Bone marrow (tissue), 2 donors: ENCODE data around the gene SIL1.
A peak's percentile ranks its signal among the peaks of the same experiment; 100 is the strongest.
"Not testable (repeated sequence)": the region's sequence is repeated elsewhere in the genome, so short reads cannot be mapped to it uniquely, and the experiment has no call there.

Source experiments
- DNase-seq, 2 donors: peaks; one replicate each; lab custom pipeline; 2025; lab: John Stamatoyannopoulos, UW

SIL1 gene

DNA sequence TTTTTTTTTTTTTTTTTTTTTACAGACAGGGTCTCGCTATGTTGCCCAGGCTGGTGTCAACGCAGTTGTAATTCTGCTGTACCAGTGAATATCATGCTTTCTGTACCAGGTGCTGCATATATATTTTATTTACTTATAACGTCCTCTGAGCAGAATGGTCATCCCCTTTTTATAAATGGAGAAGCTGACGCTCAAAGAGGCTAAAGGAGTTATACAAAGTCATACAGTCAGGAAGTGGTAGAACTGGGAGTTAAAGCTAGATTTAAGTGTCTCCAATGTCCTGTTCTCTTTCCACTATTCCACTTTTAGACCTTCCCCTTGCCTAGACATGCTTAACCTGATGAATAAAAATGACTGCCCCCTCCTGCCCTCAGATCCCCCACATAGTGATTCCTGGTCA is 1.2 kb upstream of the SIL1 start:
- DNase-seq: peak in 1 of 2 donors; percentile 23

- DNase-seq: peak in 1 of 2 donors; percentile 25
Observed at GRCh38 chr5:139196296-139196956, 1.7 kb downstream of the SIL1 start.

DNA sequence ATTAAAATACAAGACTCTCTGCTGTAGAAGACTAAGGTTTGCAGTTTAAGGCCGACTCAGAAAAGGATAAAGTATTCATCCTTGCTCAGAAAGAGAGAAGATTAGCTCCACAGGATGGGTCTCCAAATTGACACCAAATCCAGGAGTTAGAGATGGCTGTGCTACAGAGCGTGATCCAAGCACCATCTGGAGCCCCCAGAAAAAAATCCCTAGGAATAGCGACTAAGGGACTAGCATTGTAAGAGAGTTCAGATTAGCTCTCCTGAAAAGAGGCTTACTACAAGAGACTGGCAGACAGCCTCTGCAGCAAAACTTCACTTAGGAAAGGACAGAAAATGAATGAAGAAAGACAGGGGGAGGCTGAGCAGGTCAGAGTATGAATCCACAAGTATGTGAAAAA is 3.7 kb downstream of the SIL1 start:
- no peak for DNase-seq

DNA sequence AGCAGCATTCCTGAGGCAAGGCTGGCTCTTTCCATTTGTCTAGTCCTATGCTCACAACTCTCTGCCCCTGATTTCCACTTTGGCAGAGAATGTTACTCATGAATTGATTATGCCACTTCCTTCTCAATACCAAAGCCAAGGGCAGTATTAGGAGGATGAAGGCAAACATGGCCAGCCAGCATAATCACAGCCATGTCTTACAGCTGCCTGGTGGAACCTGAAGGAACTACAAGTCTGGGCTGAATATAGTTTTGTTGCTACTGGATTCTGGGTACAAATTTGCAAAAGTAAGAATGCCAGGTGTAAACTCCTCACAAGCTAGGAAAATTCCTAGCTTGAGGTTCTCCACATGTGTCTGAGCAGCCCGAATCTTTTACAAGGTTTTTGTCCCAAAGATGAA is 4.2 kb downstream of the SIL1 start:
- DNase-seq: no peak

- not testable (repeated sequence) for DNase-seq
Observed at GRCh38 chr5:139192906-139193305, 5.3 kb downstream of the SIL1 start.

DNA sequence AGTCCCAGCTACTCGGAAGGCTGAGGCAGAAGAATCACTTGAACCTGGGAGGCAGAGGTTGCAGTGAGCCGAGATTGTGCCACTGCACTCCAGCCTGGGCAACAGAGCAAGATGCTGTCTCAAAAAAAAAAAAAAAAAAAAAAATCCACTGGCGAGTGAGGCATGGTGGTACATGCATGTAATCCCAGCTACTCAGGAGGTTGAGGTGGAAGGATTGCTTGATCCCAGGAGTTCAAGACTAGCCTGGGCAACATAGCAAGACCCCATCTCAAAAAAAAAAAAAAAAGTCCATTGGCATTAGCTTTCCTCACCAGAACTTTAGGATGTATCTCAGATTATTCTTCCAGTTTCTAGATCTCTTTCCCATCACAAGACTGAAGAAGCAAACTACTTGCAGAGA is 6.2 kb downstream of the SIL1 start:
- not testable (repeated sequence) for DNase-seq

GRCh38 chr5:139190125-139190524 is 8.0 kb downstream of the SIL1 start:
- no peak for DNase-seq

GRCh38 chr5:139188558-139189270 is 9.5 kb downstream of the SIL1 start:
- DNase-seq: no peak

DNA sequence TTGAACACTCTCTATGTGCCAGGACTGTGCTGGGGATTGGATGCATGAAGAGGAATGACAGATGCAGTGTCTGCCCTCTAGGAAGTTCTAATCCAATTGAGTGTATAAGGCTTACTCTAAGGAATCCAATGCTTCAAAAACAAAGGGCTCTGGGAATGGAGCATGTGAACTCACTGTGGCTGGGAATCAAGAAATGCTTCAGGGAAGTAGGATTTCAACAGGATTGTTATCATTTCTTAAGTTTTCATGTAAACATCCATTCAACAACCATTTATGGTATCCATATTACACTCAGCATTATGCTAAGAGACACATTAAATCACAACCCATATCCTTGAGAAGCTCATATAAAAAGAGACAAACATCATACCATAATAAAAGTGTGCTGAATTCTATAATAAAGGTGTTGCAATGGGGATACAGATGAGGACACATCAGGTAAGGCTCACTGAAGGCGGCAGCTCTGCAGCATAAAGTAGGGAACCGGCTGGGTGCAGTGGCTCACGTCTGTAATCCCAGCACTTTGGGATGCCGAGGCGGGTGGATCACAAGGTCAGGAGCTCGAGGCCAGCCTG is 11.3 kb downstream of the SIL1 start:
- no peak for DNase-seq

- no peak for DNase-seq
Observed at GRCh38 chr5:139186261-139186660, 11.9 kb downstream of the SIL1 start.

DNA sequence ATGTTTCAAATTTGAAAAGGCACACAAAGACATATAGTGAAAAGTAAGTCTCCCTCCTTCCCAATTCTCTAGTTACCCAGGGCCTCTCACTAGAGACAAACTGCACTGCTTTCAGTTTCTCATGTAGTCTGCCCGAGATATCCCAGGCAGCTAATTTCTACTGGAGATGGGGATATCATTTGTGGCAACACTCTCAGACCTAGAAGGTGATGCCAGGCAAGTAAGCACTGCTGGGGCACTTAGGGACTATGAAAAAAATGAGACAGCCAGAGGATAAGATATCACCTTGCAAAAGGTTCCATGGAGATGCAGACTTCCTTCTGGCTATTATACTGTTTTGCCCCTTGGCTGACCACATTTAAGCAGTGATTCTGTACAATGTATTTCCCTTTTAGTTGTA is 12.6 kb downstream of the SIL1 start:
- no peak for DNase-seq

DNA sequence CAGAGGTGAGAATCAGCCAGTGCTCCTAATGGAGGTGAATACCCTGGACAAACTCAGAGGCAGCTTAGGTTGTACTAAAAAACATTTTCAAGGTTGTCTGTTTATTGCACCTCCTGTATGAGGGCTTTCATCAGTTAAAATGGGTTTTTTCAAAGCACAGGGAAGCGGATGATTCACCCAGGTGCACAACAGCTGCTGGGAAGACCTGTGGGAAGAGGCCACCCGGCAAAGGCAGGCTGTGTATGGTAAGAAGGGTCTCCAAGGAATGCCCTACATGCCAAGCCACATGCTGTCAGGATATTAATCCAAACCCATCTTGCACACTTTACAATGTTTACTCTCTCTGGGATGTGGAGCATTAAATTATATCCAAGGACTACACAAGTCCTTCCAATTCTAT is 14.7 kb downstream of the SIL1 start:
- DNase-seq: no peak

- no peak for DNase-seq
Observed at GRCh38 chr5:139182528-139183296, 15.5 kb downstream of the SIL1 start.

DNA sequence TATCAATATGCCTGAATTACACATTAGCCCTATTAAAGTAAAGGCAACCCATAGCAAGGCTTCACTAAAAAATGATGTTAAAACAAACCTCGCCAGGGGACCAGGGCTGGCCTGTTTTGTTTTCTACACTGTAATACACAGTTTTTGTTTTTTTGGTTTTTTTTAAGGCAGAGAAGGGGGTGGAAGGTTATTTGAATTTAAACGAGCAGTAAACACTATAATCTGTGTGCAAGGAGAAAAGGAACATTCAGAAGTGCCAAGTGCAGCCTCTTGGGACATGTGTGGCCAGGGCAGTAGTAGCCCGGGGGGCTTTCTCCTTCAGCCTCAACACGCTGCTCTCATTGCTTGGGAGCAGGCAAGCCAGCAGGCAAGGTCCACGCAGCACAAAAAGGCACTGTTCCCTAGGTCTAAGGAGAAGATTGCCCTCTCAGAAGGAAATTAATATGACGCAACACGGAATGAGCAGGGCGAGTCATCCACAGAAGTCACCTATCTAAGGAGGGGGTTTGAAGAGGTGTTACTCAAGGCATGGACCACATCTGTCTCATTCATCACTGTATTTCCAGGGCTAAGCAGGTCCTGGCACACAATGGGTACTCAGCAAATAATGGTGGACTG is 16.2 kb downstream of the SIL1 start:
- DNase-seq: no peak

DNA sequence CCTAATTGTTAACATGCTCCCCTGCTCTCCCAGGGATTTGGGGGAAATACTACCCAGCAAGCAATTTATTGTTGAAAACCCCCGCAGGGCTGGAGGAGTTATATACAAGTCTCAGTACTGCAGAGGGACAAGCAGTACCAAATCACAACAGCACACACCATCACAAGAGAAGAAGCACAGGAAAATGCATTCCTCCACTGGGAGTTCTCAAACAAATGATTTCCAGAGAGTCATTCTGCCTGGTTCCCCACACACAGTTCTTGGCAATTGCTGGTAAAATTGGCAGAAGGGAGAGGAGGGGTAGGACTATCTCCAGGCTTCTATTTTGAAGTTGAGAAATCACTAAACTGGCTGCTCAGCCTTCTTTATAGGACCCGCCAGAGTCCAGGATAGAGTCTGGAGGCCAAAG is 16.8 kb downstream of the SIL1 start:
- no peak for DNase-seq

DNA sequence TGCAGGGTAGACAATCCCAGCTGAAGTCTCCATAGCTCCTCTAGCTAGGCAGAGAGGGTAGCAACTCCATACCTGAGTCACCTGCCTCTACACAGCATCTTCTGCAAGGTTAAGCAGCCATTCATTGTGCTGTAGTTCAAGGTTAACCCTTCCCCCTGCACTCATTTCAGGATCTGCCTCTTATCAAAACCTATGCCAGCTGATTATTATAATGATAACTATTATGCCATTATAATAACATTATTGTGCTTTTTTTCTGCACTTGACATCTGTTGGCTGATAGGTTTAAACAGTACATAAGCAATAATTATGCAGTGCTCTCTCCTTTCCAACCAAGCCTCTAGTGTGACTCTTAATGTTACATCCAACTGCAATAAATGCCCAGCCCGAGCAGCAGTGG is 17.3 kb downstream of the SIL1 start:
- DNase-seq: no peak

DNA sequence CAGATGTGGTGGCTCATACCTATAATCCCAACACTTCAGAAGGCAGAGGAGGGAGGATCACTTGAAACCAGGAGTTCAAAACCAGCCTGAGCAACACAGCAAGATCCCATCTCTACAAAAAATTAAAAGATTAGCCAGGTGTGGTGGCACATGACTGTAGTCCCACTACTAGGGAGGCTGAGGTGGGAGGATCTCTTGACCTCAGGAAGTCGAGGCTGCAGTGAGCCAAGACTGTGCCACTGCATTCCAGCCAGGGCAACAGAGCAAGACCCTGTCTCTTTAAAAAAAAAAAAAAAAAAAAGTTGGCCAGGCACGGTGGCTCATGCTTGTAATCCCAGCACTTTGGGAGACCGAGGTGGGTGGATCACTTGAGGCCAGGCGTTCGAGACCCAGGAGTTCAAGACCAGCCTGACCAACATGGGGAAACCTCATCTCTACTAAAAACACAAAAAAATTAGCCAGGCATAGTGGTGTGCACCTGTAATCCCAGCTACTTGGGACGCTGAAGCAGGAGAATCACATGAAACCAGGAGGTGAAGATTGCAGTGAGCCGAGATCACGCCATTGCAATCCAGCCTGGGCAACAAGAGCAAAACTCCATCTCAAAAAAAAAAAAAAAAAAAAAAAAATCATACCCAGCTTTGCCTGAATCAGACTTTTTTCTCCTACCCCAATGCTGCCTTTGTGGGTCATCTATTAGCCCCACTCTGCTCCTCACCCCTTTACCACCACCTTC is 18.2 kb downstream of the SIL1 start:
- not testable (repeated sequence) for DNase-seq

- no peak for DNase-seq
Observed at GRCh38 chr5:139178935-139179334, 19.2 kb downstream of the SIL1 start.

GRCh38 chr5:139178589-139178917 is 19.6 kb downstream of the SIL1 start:
- DNase-seq: no peak

DNA sequence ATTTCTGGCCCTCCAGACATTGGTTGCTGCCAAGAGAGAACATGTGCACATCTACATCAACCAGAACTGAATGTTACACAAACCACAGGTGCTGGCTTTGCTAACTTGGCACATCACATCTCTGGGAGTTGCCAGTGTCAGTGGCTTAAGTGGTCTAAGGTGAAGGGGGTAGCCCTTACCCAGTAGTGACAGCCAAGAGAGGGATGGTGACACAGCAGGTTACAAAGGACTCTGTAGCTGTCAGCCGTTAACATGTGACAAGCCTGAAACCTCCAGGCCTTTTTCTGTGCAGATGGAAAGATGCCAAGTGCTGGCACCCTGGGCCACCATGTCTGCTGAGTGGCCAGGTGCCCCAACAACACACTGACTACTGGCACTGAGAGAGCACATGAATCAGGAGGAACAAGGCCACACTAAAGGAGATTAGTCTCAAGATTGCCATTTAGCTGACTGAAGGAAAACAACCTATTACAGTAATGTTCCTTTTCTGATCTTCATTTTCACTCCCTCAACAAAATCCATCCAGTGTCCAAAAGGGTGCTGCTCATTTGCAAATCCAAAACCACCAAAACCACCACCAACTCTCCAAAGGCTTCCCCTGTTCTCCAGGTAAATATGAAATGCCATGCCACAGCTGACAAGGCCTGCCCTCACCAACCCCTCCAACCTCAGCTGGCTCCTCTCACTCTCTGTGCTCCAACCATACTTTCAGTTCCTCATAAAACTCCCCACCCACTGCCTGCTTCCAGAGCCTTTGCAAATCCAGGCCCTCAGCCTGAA is 20.2 kb downstream of the SIL1 start:
- no peak for DNase-seq

DNA sequence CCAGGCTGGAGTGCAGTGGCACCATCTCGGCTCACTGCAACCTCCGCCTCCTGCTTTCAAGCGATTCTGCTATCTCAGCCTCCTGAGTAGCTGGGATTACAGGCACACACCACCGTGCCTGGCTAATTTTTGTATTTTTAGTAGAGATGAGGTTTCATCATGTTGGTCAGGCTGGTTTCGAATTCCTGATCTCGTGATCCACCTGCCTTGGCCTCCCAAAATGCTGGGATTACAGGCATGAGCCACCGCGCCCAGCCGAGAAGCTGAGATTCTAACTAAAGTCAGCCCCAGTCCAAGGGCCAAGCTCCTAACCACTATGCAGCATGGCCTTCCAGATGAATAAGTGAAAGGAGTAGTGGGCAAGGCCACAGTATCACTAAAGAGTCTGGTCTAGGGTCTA is 20.9 kb downstream of the SIL1 start:
- not testable (repeated sequence) for DNase-seq
